Endothelial cell of umbilical vein (primary cell): ENCODE measurements around the gene ABTB2. TPM values are rescaled to one million over a fixed set of nuclear protein-coding genes. Genes with fewer than 3 reads are reported as not detected.

Source experiments
- BruUV-seq: library from RNA; stranded (reverse); fragments of 400-500 nt; replicated peaks from 2 replicates; lab custom pipeline; 2021; lab: Mats Ljungman, UMichigan
- CTCF ChIA-PET: fragments of 300-600, 350-600 bp; sonication (Branson Sonifier 250); formaldehyde crosslinking; loops from one replicate; lab custom pipeline; 2021; ENCODE audit warnings: antibody characterized with exemption, inconsistent platforms; lab: Charles Lee
- POLR2A ChIA-PET: fragments of 300-600, 350-600 bp; sonication (Branson Sonifier 250); formaldehyde crosslinking; loops from one replicate; lab custom pipeline; 2021; ENCODE audit warnings: antibody characterized with exemption, inconsistent platforms; lab: Charles Lee
- DNase-seq: peaks from one replicate; pipeline ENCODE4 v3.0.0-alpha.2; 2011; ENCODE audit warnings: low read depth, low spot score
- FAIRE-seq: peaks from 2 replicates; lab custom pipeline; 2011; peaks lifted over from hg19 to GRCh38; lab: Jason Lieb, UNC
- H2AFZ ChIP-seq: 2 replicates; pipeline ENCODE4 v1.6.0; 2012; ENCODE audit warnings: low read depth, low read length, control low read depth, inconsistent platforms
- H3K27ac ChIP-seq: 2 replicates; pipeline ENCODE4 v1.5.1; 2011; ENCODE audit warnings: low read depth, mild to moderate bottlenecking, control low read depth, low read length, moderate library complexity; ENCODE audit not compliant: insufficient read depth
- H3K27me3 ChIP-seq, 2 experiments: 2 replicates each; pipeline versions ENCODE4 v1.6.0 to v1.6.1; 2011; ENCODE audit warnings: low read length in 2 of 2, mixed read lengths in 1 of 2; ENCODE audit not compliant: control insufficient read depth in 2 of 2, insufficient read depth in 2 of 2
- H3K36me3 ChIP-seq, 2 experiments: 2 replicates in 1 of 2; 3 replicates in 1 of 2; pipeline ENCODE4 v1.5.1; 2011; ENCODE audit warnings: low read length in 2 of 2, mild to moderate bottlenecking in 1 of 2, moderate library complexity in 1 of 2; ENCODE audit not compliant: control insufficient read depth in 2 of 2, insufficient read depth in 2 of 2; ENCODE audit errors: extremely low read depth in 1 of 2
- H3K4me1 ChIP-seq: 3 replicates; pipeline ENCODE4 v1.5.1; 2011; ENCODE audit warnings: mild to moderate bottlenecking, low read length; ENCODE audit not compliant: control insufficient read depth, insufficient read depth; ENCODE audit errors: extremely low read depth
- H3K4me2 ChIP-seq: 2 replicates; pipeline ENCODE4 v1.6.1; 2011; ENCODE audit warnings: low read length, control low read depth, mixed read lengths; ENCODE audit not compliant: insufficient read depth
- H3K4me3 ChIP-seq, 3 experiments: fragments of 200-600 bp in 1 of 3; sonication (generic), shearing (Covaris generic) in 1 of 3; replicated peaks in 1 of 3; 2 replicates each; pipeline ENCODE4 v1.5.1; 2011 to 2016; ENCODE audit warnings: control low read depth in 3 of 3, low read length in 3 of 3, mild to moderate bottlenecking in 2 of 3, inconsistent platforms in 1 of 3, low read depth in 1 of 3, moderate library complexity in 1 of 3; ENCODE audit not compliant: insufficient read depth in 1 of 3
- H3K79me2 ChIP-seq: 2 replicates; pipeline ENCODE4 v1.6.0; 2012; ENCODE audit warnings: low read length, inconsistent platforms; ENCODE audit not compliant: control insufficient read depth, insufficient read depth
- H3K9ac ChIP-seq: replicated peaks from 2 replicates; pipeline ENCODE3; 2011; ENCODE audit warnings: low read length, control low read depth; ENCODE audit not compliant: insufficient read depth; ENCODE audit errors: extremely low read depth
- H3K9me1 ChIP-seq: replicated peaks from 3 replicates; pipeline ENCODE4 v1.6.0; 2011; ENCODE audit warnings: mild to moderate bottlenecking, low read length; ENCODE audit not compliant: control insufficient read depth, insufficient read depth; ENCODE audit errors: extremely low read depth
- H3K9me3 ChIP-seq: replicated peaks from 2 replicates; pipeline ENCODE4 v1.5.1; 2012; ENCODE audit warnings: low read length, inconsistent platforms; ENCODE audit not compliant: control insufficient read depth, insufficient read depth
- H4K20me1 ChIP-seq: replicated peaks from 2 replicates; pipeline ENCODE3; 2011; ENCODE audit warnings: mild to moderate bottlenecking, low read length; ENCODE audit not compliant: control insufficient read depth, insufficient read depth; ENCODE audit errors: extremely low read depth
- EZH2 ChIP-seq: IDR thresholded peaks from 2 replicates; pipeline ENCODE4 v1.6.1; 2012; ENCODE audit warnings: borderline replicate concordance, low read depth, mild to moderate bottlenecking, moderate library complexity, low read length, inconsistent platforms; ENCODE audit not compliant: severe bottlenecking
- FOS ChIP-seq: IDR thresholded peaks from 2 replicates; pipeline ENCODE4 v1.6.1; 2011; ENCODE audit warnings: mild to moderate bottlenecking, low read length, moderate library complexity, borderline replicate concordance; ENCODE audit not compliant: insufficient read depth
- GATA2 ChIP-seq: IDR thresholded peaks from 2 replicates; pipeline ENCODE4 v1.7.0; 2011; ENCODE audit warnings: low read depth, mild to moderate bottlenecking, moderate library complexity, mixed read lengths, low read length; ENCODE audit not compliant: insufficient read length, insufficient read depth
- JUN ChIP-seq: IDR thresholded peaks from 2 replicates; pipeline ENCODE4 v1.6.1; 2011; ENCODE audit warnings: borderline replicate concordance, low read depth; ENCODE audit not compliant: insufficient read length, insufficient read depth
- MYC ChIP-seq: IDR thresholded peaks from one replicate; pipeline ENCODE4 v1.6.1; 2011; ENCODE audit warnings: mild to moderate bottlenecking, low read depth, low read length
- POLR2A ChIP-seq: IDR thresholded peaks from 2 replicates; pipeline ENCODE4 v1.6.1; 2012; ENCODE audit warnings: low read depth, mild to moderate bottlenecking, control low read depth, low read length
- POLR2AphosphoS5 ChIP-seq: IDR thresholded peaks from 2 replicates; pipeline ENCODE4 v1.6.1; 2012; ENCODE audit warnings: low read depth, mild to moderate bottlenecking, control low read depth, low read length, moderate library complexity; ENCODE audit not compliant: insufficient read depth
- dilution Hi-C: fragments of 300-500 bp; cut with MboI; formaldehyde crosslinking; loops from one replicate; pipeline ENCODE4 v1.15.0; 2019; ENCODE audit warnings: low sequenced_read_pairs; ENCODE audit not compliant: extremely low pct_ligation_motif_present
- intact Hi-C: fragments of 100-400 bp; cut with micrococcal nuclease; formaldehyde crosslinking; loops from one replicate; pipeline ENCODE4 v1.10.0; 2022
- polyA plus RNA-seq, 4 experiments: library from polyadenylated mRNA; depleted of rRNA in 3 of 4; stranded (reverse) in 3 of 4; unstranded in 1 of 4; fragments of >200 nt; gene quantifications; 2 replicates each; pipeline versions ENCODE4 v1.2.1 to v1.2.3, GENCODE V29; 2011 to 2012; ENCODE audit warnings: missing spikeins in 1 of 4
- total RNA-seq: library from RNA; stranded (reverse); gene quantifications from 2 replicates; pipeline ENCODE4 v1.2.3, GENCODE V29; 2021
- TF ChIP-seq, protein P1 (sequence below), 2 donors: IDR thresholded peaks; 1 replicate in 1 of 2; 2 replicates in 1 of 2; pipeline ENCODE4 v1.5.1; 2011; ENCODE audit warnings: low read length in 2 of 2, mild to moderate bottlenecking in 2 of 2, moderate library complexity in 2 of 2, control low read depth in 1 of 2, inconsistent platforms in 1 of 2, low read depth in 1 of 2; ENCODE audit not compliant: insufficient read depth in 1 of 2; ENCODE audit errors: extremely low read depth in 1 of 2
- TF ChIP-seq, protein P2 (sequence below): IDR thresholded peaks from 2 replicates; pipeline ENCODE4 v1.6.1; 2011; ENCODE audit not compliant: insufficient read depth, insufficient read length

The ABTB2 gene
- total and polyA plus RNA-seq, 2 donors (not counting 3 experiments of a cell fraction or from before 2014, with no cell fraction given), result 0.11 to 0.14 TPM

DNA sequence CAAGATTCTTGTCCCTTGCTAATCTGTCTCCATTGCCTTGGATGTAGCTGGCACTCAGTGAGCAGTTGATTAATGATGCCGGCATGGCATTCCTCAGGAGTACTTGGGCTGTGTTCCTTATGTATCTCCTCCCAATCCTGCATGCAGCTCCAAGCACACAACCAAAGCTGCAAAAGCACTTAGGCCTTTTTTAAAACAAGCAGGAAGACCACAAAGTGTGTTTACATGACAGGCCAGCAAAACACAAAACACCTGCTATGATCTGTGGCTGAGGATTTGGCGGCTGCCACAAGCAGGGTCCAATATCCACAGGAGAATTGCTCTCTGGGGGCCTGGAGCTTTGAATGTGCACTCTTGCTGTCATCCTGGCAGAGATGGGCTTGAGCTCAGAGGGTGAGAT lies 8.9 kb downstream of the ABTB2 start:
- Histone ChIP-seq H3K4me3 (no peak overlapping the region), H3K27me3 (peaks cover 1 to 6% of the 10 kb centered on the region in 2 experiments), H3K9me1 (no peaks in the 10 kb centered on the region), H3K27ac (no peak overlapping the region), H3K9me3 (no peaks in the 10 kb centered on the region), H3K36me3 (no peaks in the 10 kb centered on the region), H3K79me2 (no peaks in the 10 kb centered on the region), H3K9ac (no peak overlapping the region), H4K20me1 (no peaks in the 10 kb centered on the region), H3K4me1 (no peaks in the 10 kb centered on the region), H3K4me2 (no peak overlapping the region), H2AFZ (no peak overlapping the region)
- intact Hi-C loops (no loop called here), dilution Hi-C loops (no loop called here)
- DNase-seq (no peak), FAIRE-seq (no peak)
- TF ChIP-seq GATA2, result no peak
- no peak for TF ChIP-seq FOS
- no TSS peak for BruUV-seq
- ChIA-PET CTCF (interaction anchor here (3.8 kb wide), 1 partner anchor 175 kb away, joined by 11 read pairs; no protein-coding TSS in a partner anchor), POLR2A (no interaction called here)

DNA sequence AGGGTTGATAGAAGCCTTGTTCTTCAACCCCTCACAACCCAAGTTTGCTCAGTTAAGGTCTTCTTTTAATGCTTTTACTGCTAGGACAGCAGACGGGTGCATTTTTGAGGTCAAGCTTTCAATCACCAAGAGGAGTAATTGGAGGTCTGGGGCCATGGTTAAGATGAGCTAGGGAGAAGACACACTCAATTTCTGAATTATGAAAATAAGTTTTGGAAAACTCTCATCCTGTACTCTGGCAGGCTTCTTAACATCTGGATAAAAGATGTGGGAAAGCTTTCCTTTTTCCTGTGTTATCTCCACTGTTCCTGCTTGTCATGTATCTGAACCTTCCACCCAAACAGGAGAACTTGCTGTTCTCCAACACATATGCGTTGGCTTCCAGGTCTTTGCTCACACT lies 9.7 kb downstream of the ABTB2 start:
- intact Hi-C loops (no loop called here), dilution Hi-C loops (no loop called here)
- Histone ChIP-seq H3K9me3 (no peaks in the 10 kb centered on the region), H4K20me1 (no peaks in the 10 kb centered on the region), H3K4me2 (no peak overlapping the region), H3K27me3 (no peaks in the 10 kb centered on the region), H3K79me2 (no peaks in the 10 kb centered on the region), H3K9me1 (no peaks in the 10 kb centered on the region), H3K4me3 (no peak overlapping the region), H3K9ac (no peak overlapping the region), H3K36me3 (no peaks in the 10 kb centered on the region), H2AFZ (no peak overlapping the region), H3K27ac (no peak overlapping the region), H3K4me1 (no peaks in the 10 kb centered on the region)
- TF ChIP-seq JUN (no peak), EZH2 (no peak), MYC (no peak), FOS (no peak), GATA2 (no peak), POLR2A (no peak), POLR2AphosphoS5 (no peak)
- TF ChIP-seq, protein P1, sequence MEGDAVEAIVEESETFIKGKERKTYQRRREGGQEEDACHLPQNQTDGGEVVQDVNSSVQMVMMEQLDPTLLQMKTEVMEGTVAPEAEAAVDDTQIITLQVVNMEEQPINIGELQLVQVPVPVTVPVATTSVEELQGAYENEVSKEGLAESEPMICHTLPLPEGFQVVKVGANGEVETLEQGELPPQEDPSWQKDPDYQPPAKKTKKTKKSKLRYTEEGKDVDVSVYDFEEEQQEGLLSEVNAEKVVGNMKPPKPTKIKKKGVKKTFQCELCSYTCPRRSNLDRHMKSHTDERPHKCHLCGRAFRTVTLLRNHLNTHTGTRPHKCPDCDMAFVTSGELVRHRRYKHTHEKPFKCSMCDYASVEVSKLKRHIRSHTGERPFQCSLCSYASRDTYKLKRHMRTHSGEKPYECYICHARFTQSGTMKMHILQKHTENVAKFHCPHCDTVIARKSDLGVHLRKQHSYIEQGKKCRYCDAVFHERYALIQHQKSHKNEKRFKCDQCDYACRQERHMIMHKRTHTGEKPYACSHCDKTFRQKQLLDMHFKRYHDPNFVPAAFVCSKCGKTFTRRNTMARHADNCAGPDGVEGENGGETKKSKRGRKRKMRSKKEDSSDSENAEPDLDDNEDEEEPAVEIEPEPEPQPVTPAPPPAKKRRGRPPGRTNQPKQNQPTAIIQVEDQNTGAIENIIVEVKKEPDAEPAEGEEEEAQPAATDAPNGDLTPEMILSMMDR (IDR thresholded peaks at IDR 0.05; ENCODE audit: extremely low read depth in 1 of 2, insufficient read depth in 1 of 2, low read depth in 1 of 2, low read length in 2 of 2), result no peak
- TF ChIP-seq, protein P2, sequence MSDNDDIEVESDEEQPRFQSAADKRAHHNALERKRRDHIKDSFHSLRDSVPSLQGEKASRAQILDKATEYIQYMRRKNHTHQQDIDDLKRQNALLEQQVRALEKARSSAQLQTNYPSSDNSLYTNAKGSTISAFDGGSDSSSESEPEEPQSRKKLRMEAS, result no peak
- ChIA-PET POLR2A (no interaction called here), CTCF (interaction anchor here (0.5 to 3.8 kb wide), 3 partner anchors 10 to 1031 kb away, joined by 3 to 11 read pairs (median 3); partner anchors contain the start of gene ABTB2)
- DNase-seq (no peak), FAIRE-seq (no peak)
- BruUV-seq, result no TSS peak
